ENCODE results near the gene INO80D. TPM values are rescaled to one million over a fixed set of nuclear protein-coding genes. Genes with fewer than 3 reads are reported as not detected.

INO80D gene
- total RNA-seq, 2 experiments from 2014 or later: 15.6 to 16.4 TPM

DNA sequence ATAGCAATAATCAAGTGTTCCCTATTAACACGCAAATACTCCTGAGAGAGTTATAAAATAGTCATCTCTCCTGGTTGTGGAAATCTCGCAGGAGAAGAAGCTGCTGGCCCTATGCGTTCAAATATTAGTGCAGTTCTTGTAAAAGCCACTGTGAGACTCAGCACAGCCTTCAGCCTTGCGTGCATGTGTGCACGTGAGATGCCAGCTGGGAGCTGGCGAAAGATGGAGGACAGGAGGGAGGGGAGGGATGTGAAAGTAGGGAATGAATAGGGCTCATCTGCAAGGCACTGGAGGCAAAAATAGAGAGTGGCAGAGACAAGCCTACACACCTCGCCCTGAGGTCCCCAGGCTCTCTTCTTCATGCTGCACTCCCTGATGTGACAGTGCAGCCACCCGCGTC, 126.5 kb downstream of the INO80D start:
- no peaks in the 10 kb centered on the region for H3K27me3 Mint-ChIP-seq
- DNase-seq: no peak
- no peak overlapping the region for H3K4me3 Mint-ChIP-seq
- no peaks in the 10 kb centered on the region for H3K9me3 Mint-ChIP-seq
- no peaks in the 10 kb centered on the region for H3K36me3 Mint-ChIP-seq
- no peak overlapping the region for H3K27ac Mint-ChIP-seq
- no peaks in the 10 kb centered on the region for H3K4me1 Mint-ChIP-seq

- H3K36me3 Mint-ChIP-seq: no peaks in the 10 kb centered on the region
- no peaks in the 10 kb centered on the region for H3K27me3 Mint-ChIP-seq
- no peak for DNase-seq
- no peak overlapping the region for H3K27ac Mint-ChIP-seq
- no peaks in the 10 kb centered on the region for H3K4me1 Mint-ChIP-seq
- no peak overlapping the region for H3K4me3 Mint-ChIP-seq
- peaks cover 8% of the 10 kb centered on the region for H3K9me3 Mint-ChIP-seq
Observed at GRCh38 chr2:205957452-205958154, 128.4 kb downstream of the INO80D start.

- H3K36me3 Mint-ChIP-seq: no peaks in the 10 kb centered on the region
- DNase-seq: no peak
- H3K4me3 Mint-ChIP-seq: no peak overlapping the region
- H3K27ac Mint-ChIP-seq: no peak overlapping the region
- no peaks in the 10 kb centered on the region for H3K27me3 Mint-ChIP-seq
- H3K9me3 Mint-ChIP-seq: peaks cover 10% of the 10 kb centered on the region
- no peaks in the 10 kb centered on the region for H3K4me1 Mint-ChIP-seq
Observed at GRCh38 chr2:205954707-205955106, 131.3 kb downstream of the INO80D start.

- no peak overlapping the region for H3K27ac Mint-ChIP-seq
- no peaks in the 10 kb centered on the region for H3K36me3 Mint-ChIP-seq
- peaks cover 6% of the 10 kb centered on the region for H3K4me1 Mint-ChIP-seq
- peaks cover 7% of the 10 kb centered on the region for H3K27me3 Mint-ChIP-seq
- DNase-seq: no peak
- peaks cover 10% of the 10 kb centered on the region for H3K9me3 Mint-ChIP-seq
- H3K4me3 Mint-ChIP-seq: no peak overlapping the region
Observed at GRCh38 chr2:205952282-205952681, 133.7 kb downstream of the INO80D start.

DNA sequence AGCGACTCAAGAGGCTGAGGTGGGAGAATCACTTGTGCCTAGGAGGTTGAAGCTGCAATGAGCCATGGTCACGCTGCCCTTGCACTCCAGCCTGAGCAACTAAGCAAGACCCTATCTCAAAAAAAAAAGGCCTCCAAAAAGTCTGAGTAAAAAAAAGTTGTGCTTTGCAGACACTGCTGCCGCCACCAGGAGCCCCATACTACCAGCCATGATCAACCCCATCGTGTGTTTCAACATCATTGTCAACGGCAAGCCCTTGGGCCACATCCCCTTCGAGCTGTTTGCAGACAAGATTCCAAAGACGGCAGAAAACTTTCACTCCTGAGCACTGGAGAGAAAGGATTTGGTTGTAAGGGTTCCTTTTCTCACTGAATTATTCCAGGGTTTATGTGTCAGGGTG, 137.1 kb downstream of the INO80D start:
- H3K9me3 Mint-ChIP-seq: peaks cover 10% of the 10 kb centered on the region
- no peak overlapping the region for H3K4me3 Mint-ChIP-seq
- peaks cover 8% of the 10 kb centered on the region for H3K27me3 Mint-ChIP-seq
- peaks cover 6% of the 10 kb centered on the region for H3K4me1 Mint-ChIP-seq
- no peaks in the 10 kb centered on the region for H3K36me3 Mint-ChIP-seq
- DNase-seq: no peak
- no peak overlapping the region for H3K27ac Mint-ChIP-seq

GRCh38 chr2:205948496-205948837, 137.5 kb downstream of the INO80D start:
- Mint-ChIP-seq H3K4me3 (no peak overlapping the region), H3K36me3 (no peaks in the 10 kb centered on the region), H3K4me1 (peaks cover 6% of the 10 kb centered on the region), H3K9me3 (peaks cover 8% of the 10 kb centered on the region), H3K27ac (no peak overlapping the region), H3K27me3 (peaks cover 8% of the 10 kb centered on the region)
- no peak for DNase-seq

DNA sequence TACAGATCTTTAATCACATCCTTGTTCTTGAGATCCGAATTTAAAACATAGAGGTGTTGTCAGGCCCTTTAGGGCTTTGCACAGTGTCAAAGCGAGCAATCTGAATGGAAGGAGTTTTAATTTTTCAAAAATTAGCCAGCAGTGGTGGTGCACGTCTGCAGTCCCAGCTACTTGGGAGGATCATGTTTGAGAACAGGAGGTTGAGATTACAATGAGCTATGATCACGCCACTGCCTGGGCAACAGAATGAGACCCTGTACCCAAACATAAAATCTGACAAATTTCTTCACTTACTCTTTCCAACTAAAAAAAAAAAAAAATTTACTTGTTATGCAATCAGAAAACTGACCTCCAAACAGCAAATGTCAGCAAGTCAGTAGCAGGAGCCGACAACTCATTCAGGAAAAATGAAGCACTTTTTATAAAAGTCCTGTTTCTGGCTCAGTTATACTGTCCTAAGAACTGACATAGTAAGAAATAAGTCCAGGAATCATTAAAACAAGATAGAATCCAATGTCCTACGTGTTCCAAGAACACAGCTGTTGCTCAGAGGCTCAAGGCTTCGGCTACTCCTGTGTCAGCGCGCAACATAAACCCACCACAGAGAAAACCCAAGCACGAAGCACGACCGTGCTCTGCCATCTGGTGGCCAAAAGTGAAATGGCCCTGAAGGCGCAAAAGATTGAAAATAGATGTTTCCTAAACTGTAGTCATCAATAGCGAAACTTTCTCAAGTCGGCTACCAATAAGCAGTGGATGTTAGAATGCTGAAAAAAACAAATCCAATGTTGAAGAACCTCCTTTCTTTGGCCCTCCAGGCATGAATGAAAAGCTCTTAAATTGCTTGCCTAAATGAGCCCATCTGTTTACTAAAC, 138.1 kb downstream of the INO80D start:
- peaks cover 8% of the 10 kb centered on the region for H3K27me3 Mint-ChIP-seq
- H3K4me1 Mint-ChIP-seq: peaks cover 6% of the 10 kb centered on the region
- DNase-seq: peak; percentile 49
- no peak overlapping the region for H3K4me3 Mint-ChIP-seq
- peaks cover 5% of the 10 kb centered on the region for H3K9me3 Mint-ChIP-seq
- no peaks in the 10 kb centered on the region for H3K36me3 Mint-ChIP-seq
- no peak overlapping the region for H3K27ac Mint-ChIP-seq

GRCh38 chr2:205946226-205946625, 139.7 kb downstream of the INO80D start:
- peaks cover 6% of the 10 kb centered on the region for H3K4me1 Mint-ChIP-seq
- no peak for DNase-seq
- H3K4me3 Mint-ChIP-seq: no peak overlapping the region
- H3K36me3 Mint-ChIP-seq: no peaks in the 10 kb centered on the region
- H3K27ac Mint-ChIP-seq: no peak overlapping the region
- H3K9me3 Mint-ChIP-seq: peaks cover 2% of the 10 kb centered on the region
- H3K27me3 Mint-ChIP-seq: peaks cover 10% of the 10 kb centered on the region

Other genes starting within 250 kb of the INO80D start
- 100 to 1,000 TPM in 1 of 2 experiments, 10 to 100 TPM in 1; 95.5 to 102 TPM for gene NDUFS1, start 73.3 kb upstream of the INO80D start, total RNA-seq
- 1,000 to 10,000 TPM; 1,128 to 1,176 TPM for gene EEF1B2, start 73.7 kb upstream of the INO80D start, total RNA-seq
- gene ZDBF2, start 188.5 kb upstream of the INO80D start, total RNA-seq: 10 to 100 TPM in 1 of 2 experiments, 1 to 10 TPM in 1; 9.2 to 10.1 TPM